GM18951 (cell line): Measurements from ENCODE around the gene UBASH3A.

Experiments
- POLR2A ChIP-seq: IDR thresholded peaks from 4 replicates; pipeline ENCODE4 v1.6.1; 2011; ENCODE audit warnings: mild to moderate bottlenecking; ENCODE audit not compliant: insufficient read length, insufficient read depth; ENCODE audit errors: extremely low read depth
- in situ Hi-C: fragments of 300-500 bp; cut with MboI; formaldehyde crosslinking; loops from one replicate; pipeline ENCODE4 v1.12.0; 2022; ENCODE audit warnings: low sequenced_read_pairs, mixed read lengths, inconsistent platforms; ENCODE audit not compliant: unreplicated experiment

Gene UBASH3A

DNA sequence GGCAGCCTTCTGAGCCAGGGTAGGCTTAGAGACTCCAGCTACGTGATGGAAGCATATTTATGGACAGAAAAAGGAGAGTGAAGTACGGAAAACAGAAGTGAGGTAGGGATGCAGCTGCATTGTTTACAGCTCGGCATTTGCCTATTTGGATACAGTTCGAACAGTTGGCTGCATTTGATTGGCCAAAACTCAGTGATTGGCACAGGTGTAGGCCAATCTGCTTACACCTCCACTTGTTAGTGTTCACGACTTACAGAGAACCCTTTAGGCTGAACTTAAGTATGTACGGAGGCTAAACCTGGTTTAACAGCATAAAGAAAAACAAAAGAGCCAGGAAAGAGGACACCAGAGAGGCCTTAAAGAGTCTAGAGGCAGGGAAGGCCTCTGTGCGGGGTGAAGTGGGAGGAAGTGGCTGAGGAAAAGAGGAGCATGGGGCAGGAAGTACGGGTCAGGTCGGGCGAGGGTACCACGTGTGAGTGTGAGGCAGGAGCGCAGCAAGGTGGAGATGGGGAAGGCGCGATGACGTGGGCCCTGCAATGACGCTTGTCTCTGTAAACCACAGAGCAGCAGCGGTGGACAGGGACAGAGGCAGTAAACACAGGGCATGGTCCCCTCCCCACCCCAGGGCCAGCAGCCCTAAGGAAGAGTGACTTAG lies 60.3 kb downstream of the UBASH3A start:
- in situ Hi-C loops: loop anchor here (10.0 kb wide), 1 partner anchor 71 kb away; no protein-coding TSS in a partner anchor
- TF ChIP-seq POLR2A: no peak

DNA sequence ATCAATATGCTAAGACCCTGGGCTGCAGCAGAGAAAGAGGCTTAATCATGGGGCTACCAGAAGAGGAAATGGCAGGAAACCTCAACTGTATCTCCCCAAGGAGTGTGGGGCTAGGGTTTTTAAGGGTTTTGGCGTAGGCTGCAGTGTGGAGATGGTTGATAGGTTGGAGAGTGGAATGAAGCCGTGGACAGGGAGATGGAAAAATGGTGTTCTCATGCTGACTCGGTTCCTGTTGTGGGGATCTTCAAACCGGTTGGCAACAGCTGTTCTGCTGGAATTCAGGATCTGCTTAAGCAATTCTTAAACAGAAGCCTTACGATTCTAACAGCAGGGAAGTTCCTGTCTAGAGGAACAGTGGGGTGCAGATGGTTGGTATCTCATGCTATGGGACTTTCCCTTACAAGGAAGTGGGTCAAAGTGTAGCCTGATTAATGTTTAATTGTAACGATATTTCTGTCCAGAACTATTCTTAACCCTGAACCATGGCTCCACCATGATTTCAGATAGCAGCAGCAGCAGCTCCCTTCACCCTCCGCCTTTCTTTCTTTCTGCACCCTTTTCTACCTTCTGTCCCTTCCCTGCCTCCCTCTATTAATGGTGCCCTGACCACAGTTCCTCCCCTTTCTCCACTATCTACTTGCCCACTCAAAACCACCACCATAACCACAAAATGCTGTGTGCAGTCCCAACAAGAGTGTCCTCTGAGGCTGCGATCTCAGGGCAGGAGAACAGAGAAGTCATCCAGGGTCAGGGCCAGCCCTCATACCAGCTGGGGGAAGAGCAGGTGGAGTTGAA lies 61.5 kb downstream of the UBASH3A start:
- in situ Hi-C loops: loop anchor here (10.0 kb wide), 1 partner anchor 70 kb away; no protein-coding TSS in a partner anchor
- no peak for TF ChIP-seq POLR2A

DNA sequence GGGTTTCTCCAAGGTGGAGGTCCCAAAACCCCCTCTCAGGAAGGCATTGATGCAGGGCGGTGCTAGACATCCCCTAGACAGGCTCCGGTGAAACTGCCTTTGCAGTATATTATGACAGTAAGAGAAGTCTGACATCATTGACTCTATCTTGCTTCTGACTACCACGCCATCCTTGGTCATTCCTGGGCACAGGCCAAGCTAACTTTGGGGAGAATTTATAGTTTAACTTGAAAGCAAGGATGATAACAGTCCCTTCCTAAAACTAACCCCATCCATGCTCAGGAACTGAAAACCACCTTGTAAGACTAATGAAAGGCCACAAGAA lies 62.1 kb downstream of the UBASH3A start:
- no peak for TF ChIP-seq POLR2A
- in situ Hi-C loops: loop anchor here (10.0 kb wide), 1 partner anchor 69 kb away; no protein-coding TSS in a partner anchor

DNA sequence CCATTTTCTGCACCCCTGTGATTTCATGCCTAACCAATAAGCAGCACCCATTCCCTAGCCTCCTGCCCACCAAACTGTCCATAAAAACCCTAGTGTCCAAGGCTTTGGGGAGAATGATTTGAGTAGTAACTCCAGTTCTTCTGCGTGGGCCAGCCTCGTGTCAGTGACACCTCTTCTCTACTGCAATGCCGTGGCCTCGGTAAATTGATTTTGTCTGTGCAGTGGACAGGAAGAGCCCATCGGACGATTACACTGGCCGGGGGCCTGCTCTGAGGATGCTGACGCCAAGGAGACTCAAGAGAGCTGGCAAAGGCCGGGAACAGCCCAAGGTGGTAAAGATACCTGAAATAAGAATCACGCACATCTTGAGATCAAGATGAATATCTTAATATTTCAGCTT lies 63.0 kb downstream of the UBASH3A start:
- in situ Hi-C loops: loop anchor here (10.0 kb wide), 1 partner anchor 68 kb away; no protein-coding TSS in a partner anchor
- TF ChIP-seq POLR2A: no peak

- no peak for TF ChIP-seq POLR2A
- in situ Hi-C loops: loop anchor here (10.0 kb wide), 1 partner anchor 67 kb away; no protein-coding TSS in a partner anchor
These were observed 63.7 kb downstream of the UBASH3A start for GRCh38 chr21:42467140-42467983.

- in situ Hi-C loops: loop anchor here (10.0 kb wide), 1 partner anchor 66 kb away; no protein-coding TSS in a partner anchor
- TF ChIP-seq POLR2A: no peak
These were observed 64.9 kb downstream of the UBASH3A start for GRCh38 chr21:42468491-42469131.

GRCh38 chr21:42469272-42469671 lies 65.6 kb downstream of the UBASH3A start:
- TF ChIP-seq POLR2A: no peak

DNA sequence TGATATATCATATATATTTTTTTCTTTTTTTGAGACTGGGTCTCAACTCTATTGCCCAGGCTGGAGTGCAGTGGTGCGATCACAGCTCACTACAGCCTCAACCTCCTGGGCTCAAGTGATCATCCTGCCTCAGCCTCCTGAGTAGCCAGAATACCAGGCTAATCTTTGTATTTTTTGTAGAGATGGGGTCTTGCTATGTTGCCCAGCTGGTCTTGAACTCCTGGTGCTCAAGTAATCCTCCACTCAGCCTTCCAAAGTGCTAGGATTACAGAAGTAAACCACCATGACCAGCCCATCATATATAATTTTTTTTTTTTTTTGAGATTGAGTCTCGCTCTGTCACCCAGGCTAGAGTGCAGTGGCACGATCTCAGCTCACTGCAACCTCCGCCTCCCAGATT lies 66.0 kb downstream of the UBASH3A start:
- in situ Hi-C loops: loop anchor here (10.0 kb wide), 1 partner anchor 65 kb away; no protein-coding TSS in a partner anchor

More at GRCh38 chr21:42469272-42469671, 65.6 kb downstream of the UBASH3A start:
- in situ Hi-C loops: loop anchor here (10.0 kb wide), 1 partner anchor 66 kb away; no protein-coding TSS in a partner anchor

GRCh38 chr21:42471206-42471605 lies 67.5 kb downstream of the UBASH3A start:
- TF ChIP-seq POLR2A: no peak
- in situ Hi-C loops: no loop called here

GRCh38 chr21:42471716-42472330 lies 68.1 kb downstream of the UBASH3A start:
- no peak for TF ChIP-seq POLR2A
- in situ Hi-C loops: no loop called here

DNA sequence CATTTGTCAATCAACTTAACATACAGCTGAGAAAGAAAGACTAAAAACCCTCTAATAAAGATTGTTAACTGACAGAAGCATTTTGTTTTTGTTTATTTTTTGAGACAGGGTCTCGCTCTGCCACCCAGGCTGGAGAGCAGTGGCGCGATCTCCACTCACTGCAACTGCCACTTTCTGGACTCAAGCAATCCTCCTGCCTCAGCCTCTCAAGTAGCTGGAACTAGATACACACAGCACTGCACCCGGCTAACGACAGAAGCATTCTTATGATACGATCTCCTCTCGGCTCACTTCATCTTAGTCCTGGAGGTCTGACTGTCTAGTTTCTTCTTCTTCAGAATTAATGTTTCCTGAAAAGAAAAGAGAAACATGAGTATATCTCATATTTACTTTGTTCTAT lies 68.8 kb downstream of the UBASH3A start:
- TF ChIP-seq POLR2A: no peak

DNA sequence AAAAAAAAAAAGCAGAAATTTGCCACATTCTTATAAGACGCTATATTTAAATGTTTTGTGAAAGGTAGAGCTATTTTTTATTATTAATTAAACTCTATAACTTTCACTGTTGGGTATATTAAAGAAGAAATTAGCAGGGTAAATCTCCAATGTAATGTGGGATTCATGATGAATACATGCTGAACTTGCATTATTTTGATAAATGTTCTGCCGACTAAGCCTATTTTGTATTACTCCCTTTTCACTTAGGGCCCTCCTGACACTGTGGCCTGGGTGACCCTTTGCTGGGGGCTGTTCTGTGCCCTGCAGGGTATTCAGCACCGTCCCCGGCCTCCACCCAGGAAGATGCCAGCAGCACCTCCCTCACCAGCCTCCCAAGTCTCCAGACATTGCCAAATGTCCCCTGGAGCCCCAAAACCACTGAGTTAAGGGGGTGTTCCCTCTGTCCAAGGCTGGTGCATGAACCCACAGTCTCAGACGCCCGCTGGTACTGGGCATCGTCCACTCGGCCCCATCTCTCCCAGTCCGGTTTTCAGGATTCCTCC lies 69.9 kb downstream of the UBASH3A start:
- in situ Hi-C loops: no loop called here
- TF ChIP-seq POLR2A: no peak

More for the DNA sequence above, 68.8 kb downstream of the UBASH3A start:
- in situ Hi-C loops: no loop called here
